H1 (cell line): ENCODE results near the gene DEGS1. TPM values are rescaled to one million over a fixed set of nuclear protein-coding genes. Genes with fewer than 3 reads are reported as not detected.

Experiments used
- CTCF ChIA-PET: fragments of 300-600 bp; sonication (Branson Sonifier 250); formaldehyde crosslinking; loops from one replicate; lab custom pipeline; 2021; ENCODE audit not compliant: partially characterized antibody; lab: Charles Lee
- POLR2A ChIA-PET: fragments of 300-600 bp; sonication (Branson Sonifier 250); formaldehyde crosslinking; loops from one replicate; lab custom pipeline; 2021; ENCODE audit warnings: inconsistent platforms; ENCODE audit not compliant: partially characterized antibody; lab: Charles Lee
- DNase-seq, 2 experiments: peaks; one replicate each; pipeline versions ENCODE4 v3.0.0 to v3.0.0-alpha.2; 2010 to 2022; ENCODE audit warnings: low spot score in 2 of 2, low read depth in 1 of 2, mixed read lengths in 1 of 2
- FAIRE-seq: peaks from 2 replicates; lab custom pipeline; 2011; peaks lifted over from hg19 to GRCh38; lab: Jason Lieb, UNC
- H2AFZ ChIP-seq: 2 replicates; pipeline ENCODE4 v1.8.1; 2012; ENCODE audit warnings: low read length, inconsistent platforms
- H2AK5ac ChIP-seq: 2 replicates; pipeline ENCODE4 v1.6.1; 2013; ENCODE audit warnings: low read depth, low read length
- H2BK120ac ChIP-seq: replicated peaks from 2 replicates; pipeline ENCODE3; 2013; ENCODE audit warnings: low read depth, low read length, inconsistent platforms
- H2BK12ac ChIP-seq: 2 replicates; pipeline ENCODE4 v1.6.1; 2013; ENCODE audit warnings: low read depth, low read length
- H2BK15ac ChIP-seq: 2 replicates; pipeline ENCODE4 v1.6.1; 2013; ENCODE audit warnings: low read length
- H2BK20ac ChIP-seq: 2 replicates; pipeline ENCODE4 v1.6.1; 2013; ENCODE audit warnings: low read length
- H2BK5ac ChIP-seq: 2 replicates; pipeline ENCODE4 v1.6.1; 2013; ENCODE audit warnings: low read depth, low read length
- H3K14ac ChIP-seq: 2 replicates; pipeline ENCODE4 v1.6.1; 2013; ENCODE audit warnings: inconsistent platforms; ENCODE audit not compliant: insufficient read length
- H3K18ac ChIP-seq: 2 replicates; pipeline ENCODE4 v1.6.1; 2013; ENCODE audit warnings: low read length; ENCODE audit errors: extremely low read depth
- H3K23ac ChIP-seq: 2 replicates; pipeline ENCODE4 v1.6.1; 2013; ENCODE audit warnings: inconsistent platforms; ENCODE audit not compliant: insufficient read length
- H3K23me2 ChIP-seq: 2 replicates; pipeline ENCODE4 v1.6.1; 2013; ENCODE audit warnings: low read depth, low read length
- H3K27ac ChIP-seq: 2 replicates; pipeline ENCODE4 v1.6.1; 2011; ENCODE audit warnings: low read depth, low read length, inconsistent platforms
- H3K27me3 ChIP-seq, 4 experiments: replicated peaks in 1 of 4; 1 replicate in 1 of 4; 2 replicates in 3 of 4; pipeline versions ENCODE4 v1.6.1 to v1.8.1; 2011 to 2013; ENCODE audit warnings: low read length in 3 of 4, mild to moderate bottlenecking in 3 of 4, inconsistent platforms in 2 of 4, mixed read lengths in 2 of 4, moderate library complexity in 1 of 4; ENCODE audit not compliant: control insufficient read depth in 3 of 4, insufficient read depth in 3 of 4; ENCODE audit errors: extremely low read depth in 1 of 4
- H3K36me3 ChIP-seq, 4 experiments: 2 replicates each; pipeline versions ENCODE4 v1.6.1 to v1.8.1; 2011 to 2013; ENCODE audit warnings: mild to moderate bottlenecking in 4 of 4, low read length in 3 of 4, moderate library complexity in 2 of 4, control low read depth in 1 of 4, inconsistent platforms in 1 of 4; ENCODE audit not compliant: insufficient read depth in 4 of 4, control insufficient read depth in 2 of 4
- H3K4ac ChIP-seq: replicated peaks from 2 replicates; pipeline ENCODE3; 2013; ENCODE audit warnings: low read length, low read depth, mixed read lengths, inconsistent platforms; ENCODE audit not compliant: insufficient read length
- H3K4me1 ChIP-seq, 4 experiments: replicated peaks in 1 of 4; 1 replicate in 1 of 4; 2 replicates in 3 of 4; pipeline versions ENCODE4 v1.6.1 to v1.8.1; 2011 to 2013; ENCODE audit warnings: low read length in 3 of 4, inconsistent platforms in 2 of 4, mixed read lengths in 1 of 4; ENCODE audit not compliant: insufficient read depth in 4 of 4, control insufficient read depth in 3 of 4
- H3K4me2 ChIP-seq, 2 experiments: 2 replicates each; pipeline versions ENCODE4 v1.6.1 to v1.8.1; 2011 to 2013; ENCODE audit warnings: low read depth in 2 of 2, low read length in 2 of 2, control low read depth in 1 of 2, inconsistent platforms in 1 of 2, mild to moderate bottlenecking in 1 of 2; ENCODE audit not compliant: insufficient read depth in 1 of 2
- H3K4me3 ChIP-seq, 4 experiments: fragments of 200-600, 300-600 bp in 1 of 4; sonication (generic), shearing (Covaris generic), sonication (Bioruptor Twin) in 1 of 4; 2 replicates each; pipeline versions ENCODE4 v1.5.1 to v1.8.1; 2011 to 2016; ENCODE audit warnings: low read length in 4 of 4, low read depth in 3 of 4, control low read depth in 2 of 4, inconsistent platforms in 2 of 4, mild to moderate bottlenecking in 2 of 4, mixed read lengths in 1 of 4, moderate library complexity in 1 of 4; ENCODE audit not compliant: insufficient read depth in 2 of 4; ENCODE audit errors: extremely low read depth in 1 of 4
- H3K56ac ChIP-seq: replicated peaks from 2 replicates; pipeline ENCODE3; 2013; ENCODE audit warnings: low read depth, mild to moderate bottlenecking, mixed read lengths, low read length, inconsistent platforms; ENCODE audit not compliant: insufficient read length
- H3K79me1 ChIP-seq: 2 replicates; pipeline ENCODE4 v1.6.1; 2013; ENCODE audit warnings: low read depth, low read length, control low read depth
- H3K79me2 ChIP-seq, 2 experiments: 2 replicates each; pipeline versions ENCODE4 v1.6.1 to v1.8.1; 2012 to 2013; ENCODE audit warnings: low read length in 2 of 2, mild to moderate bottlenecking in 2 of 2, inconsistent platforms in 1 of 2; ENCODE audit not compliant: insufficient read depth in 2 of 2, control insufficient read depth in 1 of 2
- H3K9ac ChIP-seq, 4 experiments: replicated peaks in 1 of 4; 1 replicate in 1 of 4; 2 replicates in 3 of 4; pipeline versions ENCODE4 v1.6.1 to v1.8.1; 2011 to 2013; ENCODE audit warnings: low read depth in 3 of 4, low read length in 3 of 4, control low read depth in 2 of 4, mild to moderate bottlenecking in 2 of 4, moderate library complexity in 2 of 4, inconsistent platforms in 1 of 4; ENCODE audit errors: extremely low read depth in 1 of 4
- H3K9me3 ChIP-seq, 2 experiments: 2 replicates each; pipeline versions ENCODE4 v1.6.1 to v1.8.1; 2012 to 2013; ENCODE audit warnings: mild to moderate bottlenecking in 2 of 2, moderate library complexity in 2 of 2, control low read depth in 1 of 2, inconsistent platforms in 1 of 2, low read depth in 1 of 2, low read length in 1 of 2, mixed read lengths in 1 of 2; ENCODE audit not compliant: insufficient read depth in 2 of 2
- H4K20me1 ChIP-seq, 2 experiments: replicated peaks in 1 of 2; 2 replicates each; pipeline versions ENCODE3 to v1.8.1; 2011 to 2013; ENCODE audit warnings: inconsistent platforms in 2 of 2, low read length in 2 of 2, mild to moderate bottlenecking in 1 of 2; ENCODE audit not compliant: insufficient read depth in 2 of 2, control insufficient read depth in 1 of 2
- H4K5ac ChIP-seq: 2 replicates; pipeline ENCODE4 v1.6.1; 2013; ENCODE audit warnings: low read length, low read depth, mixed read lengths, inconsistent platforms; ENCODE audit not compliant: insufficient read length
- H4K8ac ChIP-seq: 2 replicates; pipeline ENCODE4 v1.8.0; 2013; ENCODE audit warnings: mild to moderate bottlenecking, moderate library complexity, low read length, inconsistent platforms; ENCODE audit not compliant: insufficient read depth; ENCODE audit errors: extremely low read depth
- H4K91ac ChIP-seq: replicated peaks from 2 replicates; pipeline ENCODE3; 2013; ENCODE audit warnings: low read length, mixed read lengths, inconsistent platforms; ENCODE audit not compliant: insufficient read length
- EGR1 ChIP-seq: IDR thresholded peaks from 2 replicates; pipeline ENCODE4 v1.6.1; 2011; ENCODE audit warnings: low read depth, low read length, borderline replicate concordance
- WGBS, 2 experiments: shearing (Covaris generic) in 1 of 2; methylation state at CpG; one replicate each; pipeline versions ENCODE4 v1.1.6 to v1.1.7; 2013 to 2015; ENCODE audit warnings: low lambda C conversion rate in 2 of 2, mixed read lengths in 2 of 2, inconsistent platforms in 1 of 2, low coverage in 1 of 2, missing lambda C conversion rate in 1 of 2; ENCODE audit not compliant: insufficient replicate concordance in 2 of 2, insufficient coverage in 1 of 2, insufficient read length in 1 of 2; ENCODE audit errors: extremely low coverage in 1 of 2, missing lambda C conversion rate in 1 of 2; 5-methylcytosine and 5-hydroxymethylcytosine counted together
- polyA plus RNA-seq, 7 experiments: library from polyadenylated mRNA; depleted of rRNA in 3 of 7; stranded (reverse) in 5 of 7; unstranded in 2 of 7; fragments of >200 nt in 5 of 7; fragments of 200-250 nt in 2 of 7; gene quantifications; 1 replicate in 5 of 7; 2 replicates in 1 of 7; 4 replicates in 1 of 7; pipeline versions ENCODE4 v1.2.1 to v1.2.3, GENCODE V29; 2011 to 2013; ENCODE audit warnings: missing spikeins in 2 of 7, mixed read lengths in 2 of 7
- total RNA-seq: library from RNA; stranded (reverse); fragmentation: NEBNext Ultra II Directional; extraction: Animal tissue kit (Norgen Biotek cat#: 25700); gene quantifications from 2 replicates; pipeline ENCODE4 v1.2.1, GENCODE V29; 2021

DEGS1 gene
- total and polyA plus RNA-seq, 2 of the 8 experiments (the other 6 are each of a cell fraction or from before 2014, with no cell fraction given), result 46.1 to 114 TPM

GRCh38 chr1:224188286-224188685 is 5.2 kb downstream of the DEGS1 start:
- H3K79me2 ChIP-seq, result peaks cover 4 to 69% of the 10 kb centered on the region in 2 experiments
- 89% methylated on average over 2 of the region's 2 CpGs; no CpG with 5 or more reads in 1 of the 2 experiments for WGBS, 2 experiments
- no peaks in the 10 kb centered on the region for H3K27me3 ChIP-seq
- H2BK15ac ChIP-seq, result no peak overlapping the region
- H3K56ac ChIP-seq, result no peak overlapping the region
- CTCF ChIA-PET, result interaction anchor here (0.6 to 1.0 kb wide), 3 partner anchors 13 to 69 kb away, joined by 3 read pairs; no protein-coding TSS in a partner anchor
- no peak overlapping the region for H2BK12ac ChIP-seq
- no peak overlapping the region for H2BK120ac ChIP-seq
- no peak overlapping the region for H3K4ac ChIP-seq
- no peak overlapping the region for H2BK5ac ChIP-seq
- no peak overlapping the region for H4K5ac ChIP-seq
- H3K9me3 ChIP-seq, result peaks cover 0 to 2% of the 10 kb centered on the region in 2 experiments; a peak in 1 of 4 replicates
- H3K4me2 ChIP-seq, result no peak overlapping the region
- H4K91ac ChIP-seq, result no peak overlapping the region
- H4K8ac ChIP-seq, result no peak overlapping the region
- H3K4me3 ChIP-seq, result no peak overlapping the region
- no peak for TF ChIP-seq EGR1
- TF ChIP-seq, all 59 proteins: peak for 0
- H4K20me1 ChIP-seq, result peaks cover 0 to 5% of the 10 kb centered on the region in 2 experiments
- peaks cover 2% of the 10 kb centered on the region; the same call in 1 of the 2 replicates for H3K79me1 ChIP-seq
- no peak overlapping the region for H2BK20ac ChIP-seq
- H2AK5ac ChIP-seq, result no peak overlapping the region
- DNase-seq (no peak), FAIRE-seq (no peak)
- no peak overlapping the region for H3K23ac ChIP-seq
- peaks cover 2 to 27% (median 11%) of the 10 kb centered on the region in 4 experiments; a peak in 5 of 8 replicates for H3K36me3 ChIP-seq
- no peak overlapping the region for H3K14ac ChIP-seq
- H3K9ac ChIP-seq, result no peak overlapping the region
- H3K23me2 ChIP-seq, result peaks cover 9% of the 10 kb centered on the region; the same call in 1 of the 2 replicates
- no peak overlapping the region for H2AFZ ChIP-seq
- H3K27ac ChIP-seq, result no peak overlapping the region
- POLR2A ChIA-PET, result no interaction called here
- H3K18ac ChIP-seq, result no peak overlapping the region
- H3K4me1 ChIP-seq, result peaks cover 0 to 3% (median 1%) of the 10 kb centered on the region in 4 experiments; a peak in 4 of 7 replicates
